Ovary (tissue), 3 donors: ENCODE data around the gene DNAAF8.

Experiments used
- EP300 ChIP-seq: sonication (generic); formaldehyde crosslinking; IDR thresholded peaks from one replicate; pipeline ENCODE4 v1.6.1; 2017; ENCODE audit warnings: antibody characterized with exemption
- POLR2A ChIP-seq: fragments of 450-650 bp; IDR thresholded peaks from one replicate; pipeline ENCODE4 v1.6.1; 2017; ENCODE audit warnings: antibody characterized with exemption, mild to moderate bottlenecking, moderate library complexity
- TF ChIP-seq, protein P1 (sequence below), 3 donors: fragments of 450-650 bp in 2 of 3; fragments of 200-600 bp in 1 of 3; IDR thresholded peaks; one replicate each; pipeline versions ENCODE4 v1.5.1 to v1.8.0; 2016 to 2022; ENCODE audit warnings: antibody characterized with exemption in 3 of 3, mild to moderate bottlenecking in 1 of 3
- donor health status: DM: no; HTN: no; CAD: no.

DNA sequence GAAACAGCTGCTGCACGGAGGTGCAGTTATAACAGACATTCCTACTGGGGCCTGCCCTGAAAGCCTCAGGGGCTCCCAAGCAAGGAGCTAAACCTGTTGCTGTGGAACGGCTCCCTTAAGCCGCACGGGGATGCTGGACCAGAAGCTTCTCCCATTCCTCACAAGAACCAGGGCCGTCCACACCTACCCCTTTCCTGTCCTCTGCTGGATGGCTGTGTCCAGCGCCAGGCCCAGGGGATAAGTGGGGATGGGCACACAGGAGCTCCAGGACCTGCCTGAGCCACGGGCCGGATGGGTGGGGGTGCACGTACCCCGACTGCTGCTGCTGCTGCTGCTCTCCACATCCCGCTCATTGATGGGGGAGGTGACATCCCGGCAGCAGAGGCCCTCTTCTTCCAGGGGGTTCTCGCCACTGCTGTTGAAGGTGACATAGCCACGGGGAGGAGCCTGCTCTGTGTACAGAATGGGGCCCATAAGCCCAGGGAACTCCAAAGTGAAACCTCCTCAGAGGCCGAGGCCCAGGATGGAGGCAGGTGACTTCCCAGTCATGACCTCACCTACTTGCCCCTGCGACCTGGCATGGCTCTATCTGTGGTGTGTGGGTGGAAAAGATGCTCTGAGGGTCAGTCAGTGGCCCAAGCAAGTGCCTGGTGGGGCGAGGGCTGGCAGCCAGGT, 32.4 kb upstream of the DNAAF8 start:
- TF ChIP-seq, protein P1, sequence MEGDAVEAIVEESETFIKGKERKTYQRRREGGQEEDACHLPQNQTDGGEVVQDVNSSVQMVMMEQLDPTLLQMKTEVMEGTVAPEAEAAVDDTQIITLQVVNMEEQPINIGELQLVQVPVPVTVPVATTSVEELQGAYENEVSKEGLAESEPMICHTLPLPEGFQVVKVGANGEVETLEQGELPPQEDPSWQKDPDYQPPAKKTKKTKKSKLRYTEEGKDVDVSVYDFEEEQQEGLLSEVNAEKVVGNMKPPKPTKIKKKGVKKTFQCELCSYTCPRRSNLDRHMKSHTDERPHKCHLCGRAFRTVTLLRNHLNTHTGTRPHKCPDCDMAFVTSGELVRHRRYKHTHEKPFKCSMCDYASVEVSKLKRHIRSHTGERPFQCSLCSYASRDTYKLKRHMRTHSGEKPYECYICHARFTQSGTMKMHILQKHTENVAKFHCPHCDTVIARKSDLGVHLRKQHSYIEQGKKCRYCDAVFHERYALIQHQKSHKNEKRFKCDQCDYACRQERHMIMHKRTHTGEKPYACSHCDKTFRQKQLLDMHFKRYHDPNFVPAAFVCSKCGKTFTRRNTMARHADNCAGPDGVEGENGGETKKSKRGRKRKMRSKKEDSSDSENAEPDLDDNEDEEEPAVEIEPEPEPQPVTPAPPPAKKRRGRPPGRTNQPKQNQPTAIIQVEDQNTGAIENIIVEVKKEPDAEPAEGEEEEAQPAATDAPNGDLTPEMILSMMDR (IDR thresholded peaks at IDR 0.05) = no peak
- TF ChIP-seq POLR2A = no peak
- no peak for TF ChIP-seq EP300
